HepG2 (cell line): ENCODE data around the gene RABIF. TPM values are rescaled to one million over a fixed set of nuclear protein-coding genes. Genes with fewer than 3 reads are reported as not detected.

Experiments
- ARNTL ChIP-seq: sonication (generic); formaldehyde crosslinking; IDR thresholded peaks from 2 replicates; pipeline ENCODE4 v1.4.0; 2020; ENCODE audit warnings: mild to moderate bottlenecking, missing genetic modification reagents
- ATF3 ChIP-seq: sonication (generic); formaldehyde crosslinking; IDR thresholded peaks from 2 replicates; pipeline ENCODE4 v1.4.0; 2020; ENCODE audit warnings: missing genetic modification reagents
- CHD2 ChIP-seq: IDR thresholded peaks from 2 replicates; pipeline ENCODE4 v1.6.1; 2011; ENCODE audit warnings: low read depth, low read length, improper control_type of control experiment
- FOSL1 ChIP-seq: sonication (generic); formaldehyde crosslinking; IDR thresholded peaks from 2 replicates; pipeline ENCODE4 v1.9.0; 2021; ENCODE audit warnings: missing genetic modification reagents, borderline replicate concordance
- FOXA1 ChIP-seq, 2 experiments: fragments of 450-650 bp in 1 of 2; sonication (generic) in 1 of 2; formaldehyde crosslinking in 1 of 2; IDR thresholded peaks; 2 replicates each; pipeline versions ENCODE4 v1.4.0 to v1.6.1; 2016 to 2020; ENCODE audit warnings: missing genetic modification reagents in 1 of 2
- FOXK2 ChIP-seq: fragments of 450-650 bp; IDR thresholded peaks from 2 replicates; pipeline ENCODE4 v1.6.1; 2016
- GATAD2A ChIP-seq: IDR thresholded peaks from 2 replicates; pipeline ENCODE4 v1.6.1; 2016
- GRHL1 ChIP-seq: sonication (generic); formaldehyde crosslinking; conservative IDR thresholded peaks from 2 replicates; pipeline ENCODE4 v1.8.0; 2022; ENCODE audit warnings: missing genetic modification reagents
- HNF4A ChIP-seq: sonication (generic); formaldehyde crosslinking; IDR thresholded peaks from 2 replicates; pipeline ENCODE4 v1.4.0; 2020; ENCODE audit warnings: missing genetic modification reagents
- HOXA9 ChIP-seq: sonication (generic); formaldehyde crosslinking; IDR thresholded peaks from 2 replicates; pipeline ENCODE4 v1.8.1; 2022; ENCODE audit warnings: missing genetic modification reagents, mild to moderate bottlenecking, moderate library complexity, borderline replicate concordance
- MED1 ChIP-seq: sonication (generic); formaldehyde crosslinking; IDR thresholded peaks from 2 replicates; pipeline ENCODE4 v1.4.0; 2020; ENCODE audit warnings: missing genetic modification reagents
- SCMH1 ChIP-seq: sonication (generic); formaldehyde crosslinking; IDR thresholded peaks from 2 replicates; pipeline ENCODE4 v1.9.0; 2021; ENCODE audit warnings: missing genetic modification reagents, mild to moderate bottlenecking, borderline replicate concordance
- XRCC5 ChIP-seq: fragments of 200-400 bp; formaldehyde crosslinking; optimal IDR thresholded peaks from 2 replicates; pipeline ENCODE3; 2017; ENCODE audit warnings: mild to moderate bottlenecking, low read length
- ZNF10 ChIP-seq: sonication (generic); formaldehyde crosslinking; IDR thresholded peaks from 2 replicates; pipeline ENCODE4 v1.4.0; 2020; ENCODE audit warnings: mild to moderate bottlenecking, low read depth, missing genetic modification reagents, borderline replicate concordance
- ZNF253 ChIP-seq: sonication (generic); formaldehyde crosslinking; IDR thresholded peaks from 2 replicates; pipeline ENCODE4 v1.8.0; 2022; ENCODE audit warnings: mild to moderate bottlenecking, missing genetic modification reagents, borderline replicate concordance
- ZNF383 ChIP-seq: sonication (generic); formaldehyde crosslinking; IDR thresholded peaks from 2 replicates; pipeline ENCODE4 v1.4.0; 2020; ENCODE audit warnings: missing genetic modification reagents, mild to moderate bottlenecking, borderline replicate concordance
- ZNF468 ChIP-seq: sonication (generic); formaldehyde crosslinking; IDR thresholded peaks from 2 replicates; pipeline ENCODE4 v1.8.0; 2022; ENCODE audit warnings: mild to moderate bottlenecking, moderate library complexity, missing genetic modification reagents
- ZNF556 ChIP-seq: sonication (generic); formaldehyde crosslinking; IDR thresholded peaks from 2 replicates; pipeline ENCODE4 v1.4.0; 2020; ENCODE audit warnings: mild to moderate bottlenecking, missing genetic modification reagents, borderline replicate concordance
- ZNF605 ChIP-seq: sonication (generic); formaldehyde crosslinking; IDR thresholded peaks from 2 replicates; pipeline ENCODE4 v1.8.0; 2022; ENCODE audit warnings: mild to moderate bottlenecking, missing genetic modification reagents
- ZNF652 ChIP-seq: IDR thresholded peaks from 2 replicates; pipeline ENCODE4 v1.6.1; 2016; ENCODE audit warnings: low read depth, borderline replicate concordance
- ZNF678 ChIP-seq: sonication (generic); formaldehyde crosslinking; IDR thresholded peaks from 2 replicates; pipeline ENCODE4 v1.4.0; 2020; ENCODE audit warnings: mild to moderate bottlenecking, missing genetic modification reagents
- ZNF784 ChIP-seq: sonication (generic); formaldehyde crosslinking; IDR thresholded peaks from 2 replicates; pipeline ENCODE4 v1.5.1; 2020; ENCODE audit warnings: missing genetic modification reagents, mild to moderate bottlenecking, borderline replicate concordance
- ZSCAN31 ChIP-seq: sonication (generic); formaldehyde crosslinking; IDR thresholded peaks from 2 replicates; pipeline ENCODE4 v1.5.0; 2020; ENCODE audit warnings: low read depth, mild to moderate bottlenecking, missing genetic modification reagents
- ZSCAN5A ChIP-seq: sonication (generic); formaldehyde crosslinking; IDR thresholded peaks from 2 replicates; pipeline ENCODE4 v1.8.0; 2022; ENCODE audit warnings: mild to moderate bottlenecking, missing genetic modification reagents, borderline replicate concordance
- polyA plus RNA-seq, 8 experiments: library from polyadenylated mRNA; depleted of rRNA in 3 of 8; stranded (reverse) in 7 of 8; unstranded in 1 of 8; fragments of >200 nt; fragmentation: Illumina TruSeq in 4 of 8; extraction: Trizol in 4 of 8; gene quantifications; 2 replicates each; pipeline versions ENCODE4 v1.2.1 to v1.2.3, GENCODE V29; 2011 to 2016; ENCODE audit warnings: low read depth in 4 of 8, missing spikeins in 1 of 8, mixed read lengths in 1 of 8; ENCODE audit not compliant: insufficient read depth in 1 of 8
- total RNA-seq, 5 experiments: library from RNA; depleted of rRNA; stranded (reverse); fragments of >200 nt; fragmentation: Illumina TruSeq; extraction: Trizol; gene quantifications; 2 replicates each; pipeline ENCODE4 v1.2.3, GENCODE V29; 2016; ENCODE audit warnings: low read depth in 1 of 5

The RABIF gene
- total and polyA plus RNA-seq, 2 of the 13 experiments (the other 11 are each of a cell fraction or from before 2014, with no cell fraction given): 7.6 to 8.3 TPM

- TF ChIP-seq ZNF605 (CRISPR knock-in tag) (peak; percentile 74; the same call in 1 of the 2 replicates), CHD2 (no peak), XRCC5 (peak; percentile 83), ZNF10 (CRISPR knock-in tag) (no peak), ZNF784 (CRISPR knock-in tag) (no peak; the same call in 1 of the 2 replicates), ZNF253 (no peak; the same call in 1 of the 2 replicates), FOXA1 (IDR thresholded peaks at IDR 0.05) (no peak), FOXA1 (CRISPR knock-in tag; IDR thresholded peaks at IDR 0.05) (peak; percentile 25; the same call in 1 of the 2 replicates), HNF4A (peak; percentile 34; the same call in 1 of the 2 replicates), FOXK2 (peak; percentile 57; the same call in 1 of the 2 replicates), SCMH1 (CRISPR knock-in tag) (no peak), ZSCAN5A (no peak), ATF3 (CRISPR knock-in tag) (peak; percentile 93), ZNF678 (peak; percentile 65; the same call in 1 of the 2 replicates), ARNTL (CRISPR knock-in tag) (0 out of 2 replicates have a peak, but pooled peaks have one; percentile 78), FOSL1 (no peak), ZNF468 (CRISPR knock-in tag) (no peak), ZNF556 (CRISPR knock-in tag) (peak; percentile 87; the same call in 1 of the 2 replicates), ZNF383 (peak; percentile 84; the same call in 1 of the 2 replicates), GATAD2A (CRISPR knock-in tag) (peak; percentile 65), ZNF652 (CRISPR knock-in tag) (no peak; the same call in 1 of the 2 replicates), GRHL1 (CRISPR knock-in tag) (no peak), HOXA9 (CRISPR knock-in tag) (no peak), ZSCAN31 (CRISPR knock-in tag) (peak; percentile 83; the same call in 1 of the 2 replicates), MED1 (CRISPR knock-in tag) (peak; percentile 86)
Observed at GRCh38 chr1:202926581-202927491, 37.9 kb upstream of the RABIF start, which contains the start of gene KLHL12 (continued).
